NCI-H69 (cell line): Measurements from ENCODE around the gene SMIM41.

ENCODE experiments used
- DNase-seq: peaks from one replicate; lab custom pipeline; 2025; lab: John Stamatoyannopoulos, UW

Gene SMIM41

GRCh38 chr12:52079576-52080402 lies at the start of gene SMIM41:
Gene SMIM41 (plus strand): TSS chr12:52079704. CDS start chr12:52079780, 76 bp downstream.
- no peak for DNase-seq

GRCh38 chr12:52032446-52032803 lies 47.1 kb upstream of the SMIM41 start:
- DNase-seq: peak; percentile 57

GRCh38 chr12:52032804-52033445 lies 46.6 kb upstream of the SMIM41 start:
- DNase-seq: peak; percentile 99

- DNase-seq: no peak
Observed at GRCh38 chr12:52033446-52034140, 45.9 kb upstream of the SMIM41 start.

- no peak for DNase-seq
Observed at GRCh38 chr12:52035190-52035589, 44.3 kb upstream of the SMIM41 start.

- DNase-seq: no peak
Observed at GRCh38 chr12:52035926-52036325, 43.6 kb upstream of the SMIM41 start.

- DNase-seq: peak; percentile 89
Observed at GRCh38 chr12:52036587-52037171, 42.8 kb upstream of the SMIM41 start.

GRCh38 chr12:52037248-52037861 lies 42.1 kb upstream of the SMIM41 start:
- DNase-seq: peak; percentile 65

GRCh38 chr12:52038447-52038846 lies 41.1 kb upstream of the SMIM41 start:
- DNase-seq: no peak

GRCh38 chr12:52041035-52041434 lies 38.5 kb upstream of the SMIM41 start:
- no peak for DNase-seq

GRCh38 chr12:52041695-52042123 lies 37.8 kb upstream of the SMIM41 start:
- no peak for DNase-seq

GRCh38 chr12:52042706-52043385 lies 36.7 kb upstream of the SMIM41 start:
- DNase-seq: peak; percentile 56

- DNase-seq: no peak
Observed at GRCh38 chr12:52043386-52044212, 35.9 kb upstream of the SMIM41 start.

- DNase-seq: no peak
Observed at GRCh38 chr12:52044292-52044983, 35.1 kb upstream of the SMIM41 start.

GRCh38 chr12:52045794-52046199 lies 33.7 kb upstream of the SMIM41 start:
- DNase-seq: no peak

GRCh38 chr12:52046859-52047258 lies 32.6 kb upstream of the SMIM41 start:
- DNase-seq: no peak

- DNase-seq: no peak
Observed at GRCh38 chr12:52049286-52049685, 30.2 kb upstream of the SMIM41 start.

- no peak for DNase-seq
Observed at GRCh38 chr12:52049688-52050087, 29.8 kb upstream of the SMIM41 start.

GRCh38 chr12:52050116-52050757 lies 29.3 kb upstream of the SMIM41 start:
- peak; percentile 55 for DNase-seq
